DMS153 treated with DMSO at 0.1 percent for 48 hours (cell line): ENCODE results near the gene MT4.
"Not testable (repeated sequence)": the region's sequence is repeated elsewhere in the genome, so short reads cannot be mapped to it uniquely, and the experiment has no call there.

ENCODE experiments used
- DNase-seq: peaks from one replicate; lab custom pipeline; 2025; ENCODE audit not compliant: unreplicated experiment; lab: John Stamatoyannopoulos, UW

The MT4 gene

GRCh38 chr16:56558024-56558747, 6.7 kb upstream of the MT4 start:
- DNase-seq: no peak

GRCh38 chr16:56559109-56559508, 5.8 kb upstream of the MT4 start:
- DNase-seq: no peak

- no peak for DNase-seq
These were observed 4.4 kb upstream of the MT4 start for GRCh38 chr16:56560447-56560846.

GRCh38 chr16:56561126-56561525, 3.7 kb upstream of the MT4 start:
- DNase-seq: no peak

GRCh38 chr16:56569971-56570370, 5.1 kb downstream of the MT4 start:
- DNase-seq: no peak

GRCh38 chr16:56571525-56571924, 6.7 kb downstream of the MT4 start:
- no peak for DNase-seq

GRCh38 chr16:56574625-56575024, 9.8 kb downstream of the MT4 start:
- no peak for DNase-seq

GRCh38 chr16:56576585-56577299, 11.9 kb downstream of the MT4 start:
- DNase-seq: peak; percentile 83

GRCh38 chr16:56577300-56577625, 12.4 kb downstream of the MT4 start:
- DNase-seq: no peak

GRCh38 chr16:56580391-56581048, 15.6 kb downstream of the MT4 start:
- DNase-seq: no peak

GRCh38 chr16:56582911-56583310, 18.0 kb downstream of the MT4 start:
- DNase-seq: not testable (repeated sequence)

- no peak for DNase-seq
These were observed 18.7 kb downstream of the MT4 start for GRCh38 chr16:56583351-56584168.

GRCh38 chr16:56584276-56584675, 19.4 kb downstream of the MT4 start:
- DNase-seq: no peak

GRCh38 chr16:56588781-56589140, 23.9 kb downstream of the MT4 start:
- DNase-seq: no peak

- peak; percentile 12 for DNase-seq
These were observed 24.5 kb downstream of the MT4 start, which contains the start of gene MT3 for GRCh38 chr16:56589141-56590039. Gene MT3 (plus strand): TSS chr16:56589528. CDS start chr16:56589591, 63 bp downstream.

GRCh38 chr16:56591377-56592060, 26.6 kb downstream of the MT4 start:
- DNase-seq: no peak

GRCh38 chr16:56593573-56594291, 28.9 kb downstream of the MT4 start:
- DNase-seq: no peak

GRCh38 chr16:56594292-56594619, 29.4 kb downstream of the MT4 start:
- no peak for DNase-seq

GRCh38 chr16:56600398-56600999, 35.6 kb downstream of the MT4 start:
- peak; percentile 20 for DNase-seq
